Measurements from ENCODE around the gene WDFY3.

The WDFY3 gene

GRCh38 chr4:84778041-84778440 is 188.4 kb downstream of the WDFY3 start:
- Histone ChIP-seq H3K4me1 (ENCODE audit: insufficient read depth, low read length, poor library complexity, severe bottlenecking) (no peaks in the 10 kb centered on the region), H2AFZ (ENCODE audit: low read length) (no peak overlapping the region), H3K36me3 (ENCODE audit: insufficient read depth, low read length) (peaks cover 16% of the 10 kb centered on the region; the same call in 1 of the 2 replicates), H3K9ac (ENCODE audit: low read depth, low read length, poor library complexity, severe bottlenecking) (no peak overlapping the region), H3F3A (ENCODE audit: low read depth) (no peaks in the 10 kb centered on the region), H3K4me3 (ENCODE audit: low read length, poor library complexity, severe bottlenecking) (no peak overlapping the region), H3K27me3 (ENCODE audit: insufficient read depth, low read length, poor library complexity, severe bottlenecking) (no peaks in the 10 kb centered on the region), H3K9me2 (replicated peaks; ENCODE audit: low read depth, low read length) (no peaks in the 10 kb centered on the region), H3K9me3 (ENCODE audit: insufficient read depth, low read depth, low read length) (no peaks in the 10 kb centered on the region), H3K4me2 (ENCODE audit: low read depth, low read length, poor library complexity, severe bottlenecking) (no peak overlapping the region), H4K20me1 (ENCODE audit: insufficient read depth, low read length, poor library complexity, severe bottlenecking) (no peaks in the 10 kb centered on the region), H3K79me2 (ENCODE audit: insufficient read depth, low read length) (no peaks in the 10 kb centered on the region)
- no peak for TF ChIP-seq CTCF (conservative IDR thresholded peaks at IDR 0.05; ENCODE audit: low read length)
- TF ChIP-seq EZH2phosphoT487 (IDR thresholded peaks at IDR 0.05; ENCODE audit: borderline replicate concordance), result no peak

- Histone ChIP-seq H3K27me3 (ENCODE audit: insufficient read depth, low read length, poor library complexity, severe bottlenecking) (no peaks in the 10 kb centered on the region), H2AFZ (ENCODE audit: low read length) (no peak overlapping the region), H4K20me1 (ENCODE audit: insufficient read depth, low read length, poor library complexity, severe bottlenecking) (no peaks in the 10 kb centered on the region), H3K4me1 (ENCODE audit: insufficient read depth, low read length, poor library complexity, severe bottlenecking) (no peaks in the 10 kb centered on the region), H3K4me3 (ENCODE audit: low read length, poor library complexity, severe bottlenecking) (no peak overlapping the region), H3K4me2 (ENCODE audit: low read depth, low read length, poor library complexity, severe bottlenecking) (no peak overlapping the region), H3K9ac (ENCODE audit: low read depth, low read length, poor library complexity, severe bottlenecking) (no peak overlapping the region), H3K9me3 (ENCODE audit: insufficient read depth, low read depth, low read length) (no peaks in the 10 kb centered on the region), H3K79me2 (ENCODE audit: insufficient read depth, low read length) (no peaks in the 10 kb centered on the region), H3K9me2 (replicated peaks; ENCODE audit: low read depth, low read length) (no peaks in the 10 kb centered on the region), H3K36me3 (ENCODE audit: insufficient read depth, low read length) (no peaks in the 10 kb centered on the region), H3F3A (ENCODE audit: low read depth) (no peaks in the 10 kb centered on the region)
- TF ChIP-seq EZH2phosphoT487 (IDR thresholded peaks at IDR 0.05; ENCODE audit: borderline replicate concordance), result no peak
Measured at GRCh38 chr4:84767168-84767567, 199.3 kb downstream of the WDFY3 start.

- no peak overlapping the region for H3K4me2 ChIP-seq (ENCODE audit: low read depth, low read length, poor library complexity, severe bottlenecking)
- no peaks in the 10 kb centered on the region for H3K9me2 ChIP-seq (replicated peaks; ENCODE audit: low read depth, low read length)
- no peaks in the 10 kb centered on the region for H4K20me1 ChIP-seq (ENCODE audit: insufficient read depth, low read length, poor library complexity, severe bottlenecking)
- H3K9me3 ChIP-seq (ENCODE audit: insufficient read depth, low read depth, low read length), result no peaks in the 10 kb centered on the region
- TF ChIP-seq EZH2phosphoT487 (IDR thresholded peaks at IDR 0.05; ENCODE audit: borderline replicate concordance) (no peak), CTCF (conservative IDR thresholded peaks at IDR 0.05; ENCODE audit: low read length) (no peak)
- H3K4me1 ChIP-seq (ENCODE audit: insufficient read depth, low read length, poor library complexity, severe bottlenecking), result no peaks in the 10 kb centered on the region
- H3K9ac ChIP-seq (ENCODE audit: low read depth, low read length, poor library complexity, severe bottlenecking), result no peak overlapping the region
- no peaks in the 10 kb centered on the region for H3K79me2 ChIP-seq (ENCODE audit: insufficient read depth, low read length)
- no peaks in the 10 kb centered on the region for H3F3A ChIP-seq (ENCODE audit: low read depth)
- H3K36me3 ChIP-seq (ENCODE audit: insufficient read depth, low read length), result peaks cover 4% of the 10 kb centered on the region; the same call in 1 of the 2 replicates
- no peak overlapping the region for H3K4me3 ChIP-seq (ENCODE audit: low read length, poor library complexity, severe bottlenecking)
- H2AFZ ChIP-seq (ENCODE audit: low read length), result no peak overlapping the region
- H3K27me3 ChIP-seq (ENCODE audit: insufficient read depth, low read length, poor library complexity, severe bottlenecking), result no peaks in the 10 kb centered on the region
Measured at GRCh38 chr4:84753321-84753972, 213.0 kb downstream of the WDFY3 start.

- no peaks in the 10 kb centered on the region for H4K20me1 ChIP-seq (ENCODE audit: insufficient read depth, low read length, poor library complexity, severe bottlenecking)
- no peaks in the 10 kb centered on the region for H3K9me2 ChIP-seq (replicated peaks; ENCODE audit: low read depth, low read length)
- TF ChIP-seq CTCF (conservative IDR thresholded peaks at IDR 0.05; ENCODE audit: low read length), result no peak
- no peak for TF ChIP-seq EZH2phosphoT487 (IDR thresholded peaks at IDR 0.05; ENCODE audit: borderline replicate concordance)
- H3K9me3 ChIP-seq (ENCODE audit: insufficient read depth, low read depth, low read length), result no peaks in the 10 kb centered on the region
- peaks cover 4% of the 10 kb centered on the region; the same call in 1 of the 2 replicates for H3K36me3 ChIP-seq (ENCODE audit: insufficient read depth, low read length)
- H3F3A ChIP-seq (ENCODE audit: low read depth), result no peaks in the 10 kb centered on the region
- H3K4me1 ChIP-seq (ENCODE audit: insufficient read depth, low read length, poor library complexity, severe bottlenecking), result no peaks in the 10 kb centered on the region
- H2AFZ ChIP-seq (ENCODE audit: low read length), result no peak overlapping the region
- H3K9ac ChIP-seq (ENCODE audit: low read depth, low read length, poor library complexity, severe bottlenecking), result no peak overlapping the region
- no peaks in the 10 kb centered on the region for H3K27me3 ChIP-seq (ENCODE audit: insufficient read depth, low read length, poor library complexity, severe bottlenecking)
- no peaks in the 10 kb centered on the region for H3K79me2 ChIP-seq (ENCODE audit: insufficient read depth, low read length)
- no peak overlapping the region for H3K4me2 ChIP-seq (ENCODE audit: low read depth, low read length, poor library complexity, severe bottlenecking)
- no peak overlapping the region for H3K4me3 ChIP-seq (ENCODE audit: low read length, poor library complexity, severe bottlenecking)
Measured at GRCh38 chr4:84751707-84752106, 214.8 kb downstream of the WDFY3 start.
